ENCODE measurements around the gene BTBD2. TPM values are rescaled to one million over a fixed set of nuclear protein-coding genes. Genes with fewer than 3 reads are reported as not detected.

BTBD2 gene
- total and polyA plus RNA-seq, 10 of the 15 experiments (the other 5 are each of a cell fraction or from before 2014, with no cell fraction given): 0.13 to 66.2 (median 10.4) TPM

DNA sequence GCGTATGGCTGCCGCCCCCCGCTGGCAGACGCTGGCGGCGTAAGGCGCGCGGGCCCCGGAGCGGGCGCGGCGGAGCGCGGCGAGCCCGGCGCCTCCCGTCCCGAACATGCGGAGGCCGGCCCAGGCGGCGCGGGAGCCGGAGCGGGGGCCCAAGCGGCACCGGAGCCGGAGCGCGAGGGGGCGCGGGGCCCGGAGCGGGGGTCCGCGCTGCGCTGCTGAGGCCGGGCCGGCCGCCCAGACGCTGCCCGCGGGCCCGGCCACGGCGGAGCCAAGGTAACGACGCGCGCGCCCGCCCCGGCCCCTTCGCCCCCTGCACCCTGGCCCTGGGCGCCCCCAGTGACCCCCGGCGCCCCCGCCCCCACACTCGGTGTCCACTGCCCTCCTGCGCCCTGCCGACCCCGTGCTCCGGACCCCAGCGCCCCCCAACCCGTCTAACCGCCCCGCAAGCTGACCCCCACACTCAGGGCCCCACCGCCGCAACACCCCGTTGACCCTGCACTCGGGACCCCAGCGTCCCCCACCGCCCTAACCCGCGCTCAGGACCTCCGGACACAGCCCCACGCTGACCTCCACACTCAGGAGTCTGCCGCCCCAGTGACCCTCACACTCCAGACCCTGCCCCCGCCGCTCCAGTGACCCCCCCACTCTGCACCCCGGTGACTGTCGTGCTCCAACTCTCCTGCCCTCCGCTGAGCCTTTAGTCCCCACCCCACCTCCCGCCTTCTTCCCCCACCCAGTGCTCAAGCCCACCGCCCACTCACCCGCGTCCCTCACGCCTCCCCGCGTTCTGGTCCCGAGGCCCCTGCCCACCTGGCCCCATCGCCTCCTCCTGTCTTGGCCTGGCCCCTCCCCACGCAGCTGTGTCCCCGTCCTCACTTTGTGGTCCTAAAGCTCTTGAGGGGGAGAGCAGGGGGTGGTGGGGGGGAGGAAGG, 74.1 kb downstream of the BTBD2 start, which contains the start of gene CSNK1G2:
Gene CSNK1G2 (plus strand): TSS at position 27 of the 932 bp plus-strand sequence. CDS start 28,601 bp downstream, outside the sequence.
- Histone ChIP-seq H3K4me1 (ENCODE audit: control insufficient read depth, insufficient read depth, low read length) (peaks cover 13% of the 10 kb centered on the region), H3K36me3 (ENCODE audit: control insufficient read depth in 2 of 2, insufficient read depth in 2 of 2, low read length in 1 of 2) (no peaks in the 10 kb centered on the region), H3K4me3 (peak within 1 kb of the TSS; percentile 98), H3K27me3 (replicated peaks in 1 of 2; ENCODE audit: control insufficient read depth in 2 of 2, insufficient read depth in 2 of 2, low read length in 1 of 2) (no peaks in the 10 kb centered on the region), H3K9ac (ENCODE audit: control insufficient read depth, insufficient read depth, low read length) (peak within 1 kb of the TSS; percentile 84), H4K20me1 (ENCODE audit: control insufficient read depth, insufficient read depth) (peaks cover 5% of the 10 kb centered on the region; the same call in 1 of the 2 replicates), H3K9me3 (replicated peaks; ENCODE audit: control insufficient read depth, insufficient read depth, low read length) (no peaks in the 10 kb centered on the region), H3K27ac (ENCODE audit: control insufficient read depth, insufficient read depth) (peak within 1 kb of the TSS; percentile 80), H3K4me2 (ENCODE audit: control insufficient read depth, insufficient read depth) (peak within 1 kb of the TSS; percentile 96), H2AFZ (ENCODE audit: control insufficient read depth, low read depth, low read length) (peak within 1 kb of the TSS; percentile 89), H3K79me2 (ENCODE audit: control insufficient read depth, insufficient read depth, low read length) (peaks cover 53% of the 10 kb centered on the region)
- CTCF ChIA-PET: interaction anchor here (0.5 to 2.5 kb wide), 6 partner anchors 8 to 397 kb away, joined by 3 to 10 read pairs (median 3); no protein-coding TSS in a partner anchor
- DNase-seq (ENCODE audit: low read depth, low spot score) (no peak), FAIRE-seq (no peak), ATAC-seq (peak; percentile 3; the same call in 2 of the 3 replicates)
- 2% methylated on average over 36 of the region's 97 CpGs for WGBS (ENCODE audit: insufficient coverage, insufficient replicate concordance, low lambda C conversion rate, missing lambda C conversion rate)
- BruUV-seq (replicated peaks): no TSS peak
- in situ Hi-C loops (cut with MboI) (no loop called here), intact Hi-C loops (cut with micrococcal nuclease; ENCODE audit: unreplicated experiment) (no loop called here)
- POLR2A ChIA-PET: interaction anchor here (1.0 to 2.3 kb wide), 3 partner anchors 9 to 119 kb away, joined by 4 to 15 read pairs (median 5); no protein-coding TSS in a partner anchor
- SMC1A ChIA-PET (ENCODE audit: uncharacterized antibody, unreplicated experiment): interaction anchor here (1.1 to 1.7 kb wide), 2 partner anchors 41 to 146 kb away, joined by 3 to 6 read pairs; no protein-coding TSS in a partner anchor
- RAD21 ChIA-PET (ENCODE audit: unreplicated experiment): interaction anchor here (1.1 to 1.2 kb wide), 2 partner anchors 37 to 44 kb away, joined by 3 to 5 read pairs; no protein-coding TSS in a partner anchor
- TF ChIP-seq ZNF217 (IDR thresholded peaks at IDR 0.05) (no peak), CHD1 (IDR thresholded peaks at IDR 0.05; ENCODE audit: low read depth, low read length) (no peak), GABPA (IDR thresholded peaks at IDR 0.05; ENCODE audit: low read depth) (no peak), FOXM1 (IDR thresholded peaks at IDR 0.05; ENCODE audit: low read depth, low read length) (no peak), BCL11A (IDR thresholded peaks at IDR 0.05; ENCODE audit: low read depth, low read length) (no peak), NR2C2 (IDR thresholded peaks at IDR 0.05; ENCODE audit: borderline replicate concordance, control insufficient read depth, insufficient read length, low read depth) (no peak), IKZF2 (IDR thresholded peaks at IDR 0.05) (no peak), SREBF2 (IDR thresholded peaks at IDR 0.05; ENCODE audit: low read length) (no peak), MXI1 (IDR thresholded peaks at IDR 0.05; ENCODE audit: low read depth, low read length) (no peak), TAF1 (IDR thresholded peaks at IDR 0.05; ENCODE audit: borderline replicate concordance, low read depth, low read length) (no peak; the same call in 1 of the 2 replicates), GATAD2B (conservative IDR thresholded peaks at IDR 0.05; ENCODE audit: low read depth) (no peak), HDAC6 (IDR thresholded peaks at IDR 0.05; ENCODE audit: unreplicated experiment) (no peak), POLR2A (IDR thresholded peaks at IDR 0.05; ENCODE audit: low read depth, low read length) (no peak; the same call in 1 of the 2 replicates), NFIC (IDR thresholded peaks at IDR 0.05; ENCODE audit: low read depth, low read length) (no peak), ZNF384 (IDR thresholded peaks at IDR 0.05; ENCODE audit: borderline replicate concordance, low read depth, low read length) (no peak)
- TF ChIP-seq, protein P1, sequence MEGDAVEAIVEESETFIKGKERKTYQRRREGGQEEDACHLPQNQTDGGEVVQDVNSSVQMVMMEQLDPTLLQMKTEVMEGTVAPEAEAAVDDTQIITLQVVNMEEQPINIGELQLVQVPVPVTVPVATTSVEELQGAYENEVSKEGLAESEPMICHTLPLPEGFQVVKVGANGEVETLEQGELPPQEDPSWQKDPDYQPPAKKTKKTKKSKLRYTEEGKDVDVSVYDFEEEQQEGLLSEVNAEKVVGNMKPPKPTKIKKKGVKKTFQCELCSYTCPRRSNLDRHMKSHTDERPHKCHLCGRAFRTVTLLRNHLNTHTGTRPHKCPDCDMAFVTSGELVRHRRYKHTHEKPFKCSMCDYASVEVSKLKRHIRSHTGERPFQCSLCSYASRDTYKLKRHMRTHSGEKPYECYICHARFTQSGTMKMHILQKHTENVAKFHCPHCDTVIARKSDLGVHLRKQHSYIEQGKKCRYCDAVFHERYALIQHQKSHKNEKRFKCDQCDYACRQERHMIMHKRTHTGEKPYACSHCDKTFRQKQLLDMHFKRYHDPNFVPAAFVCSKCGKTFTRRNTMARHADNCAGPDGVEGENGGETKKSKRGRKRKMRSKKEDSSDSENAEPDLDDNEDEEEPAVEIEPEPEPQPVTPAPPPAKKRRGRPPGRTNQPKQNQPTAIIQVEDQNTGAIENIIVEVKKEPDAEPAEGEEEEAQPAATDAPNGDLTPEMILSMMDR (IDR thresholded peaks at IDR 0.05 in 2 of 3, conservative IDR thresholded peaks at IDR 0.05 in 1 of 3; ENCODE audit: control insufficient read depth in 2 of 3, extremely low read depth in 1 of 3, insufficient read depth in 1 of 3, low read depth in 3 of 3, low read length in 3 of 3): peak in 2 of 3 experiments; percentile 18 to 48; a peak in 3 of 6 replicates
- TF ChIP-seq, protein P2, sequence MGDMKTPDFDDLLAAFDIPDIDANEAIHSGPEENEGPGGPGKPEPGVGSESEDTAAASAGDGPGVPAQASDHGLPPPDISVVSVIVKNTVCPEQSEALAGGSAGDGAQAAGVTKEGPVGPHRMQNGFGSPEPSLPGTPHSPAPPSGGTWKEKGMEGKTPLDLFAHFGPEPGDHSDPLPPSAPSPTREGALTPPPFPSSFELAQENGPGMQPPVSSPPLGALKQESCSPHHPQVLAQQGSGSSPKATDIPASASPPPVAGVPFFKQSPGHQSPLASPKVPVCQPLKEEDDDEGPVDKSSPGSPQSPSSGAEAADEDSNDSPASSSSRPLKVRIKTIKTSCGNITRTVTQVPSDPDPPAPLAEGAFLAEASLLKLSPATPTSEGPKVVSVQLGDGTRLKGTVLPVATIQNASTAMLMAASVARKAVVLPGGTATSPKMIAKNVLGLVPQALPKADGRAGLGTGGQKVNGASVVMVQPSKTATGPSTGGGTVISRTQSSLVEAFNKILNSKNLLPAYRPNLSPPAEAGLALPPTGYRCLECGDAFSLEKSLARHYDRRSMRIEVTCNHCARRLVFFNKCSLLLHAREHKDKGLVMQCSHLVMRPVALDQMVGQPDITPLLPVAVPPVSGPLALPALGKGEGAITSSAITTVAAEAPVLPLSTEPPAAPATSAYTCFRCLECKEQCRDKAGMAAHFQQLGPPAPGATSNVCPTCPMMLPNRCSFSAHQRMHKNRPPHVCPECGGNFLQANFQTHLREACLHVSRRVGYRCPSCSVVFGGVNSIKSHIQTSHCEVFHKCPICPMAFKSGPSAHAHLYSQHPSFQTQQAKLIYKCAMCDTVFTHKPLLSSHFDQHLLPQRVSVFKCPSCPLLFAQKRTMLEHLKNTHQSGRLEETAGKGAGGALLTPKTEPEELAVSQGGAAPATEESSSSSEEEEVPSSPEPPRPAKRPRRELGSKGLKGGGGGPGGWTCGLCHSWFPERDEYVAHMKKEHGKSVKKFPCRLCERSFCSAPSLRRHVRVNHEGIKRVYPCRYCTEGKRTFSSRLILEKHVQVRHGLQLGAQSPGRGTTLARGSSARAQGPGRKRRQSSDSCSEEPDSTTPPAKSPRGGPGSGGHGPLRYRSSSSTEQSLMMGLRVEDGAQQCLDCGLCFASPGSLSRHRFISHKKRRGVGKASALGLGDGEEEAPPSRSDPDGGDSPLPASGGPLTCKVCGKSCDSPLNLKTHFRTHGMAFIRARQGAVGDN (IDR thresholded peaks at IDR 0.05): no peak
